SK-N-MC (cell line): ENCODE measurements around the gene RPL7A.
A peak's percentile ranks its signal among the peaks of the same experiment; 100 is the strongest.

Experiments used
- EZH2 ChIP-seq: fragments of 200-600 bp; sonication (generic); IDR thresholded peaks from one replicate; pipeline ENCODE4 v1.6.1; 2017; ENCODE audit warnings: antibody characterized with exemption
- FOXP2 ChIP-seq: optimal IDR thresholded peaks from 2 replicates; pipeline ENCODE3; 2011; ENCODE audit warnings: mild to moderate bottlenecking, moderate library complexity; ENCODE audit not compliant: insufficient read depth; ENCODE audit errors: extremely low read length, control extremely low read depth
- POLR2AphosphoS5 ChIP-seq: IDR thresholded peaks from 2 replicates; pipeline ENCODE4 v1.6.1; 2012; ENCODE audit warnings: mild to moderate bottlenecking, low read depth, low read length, borderline replicate concordance

DNA sequence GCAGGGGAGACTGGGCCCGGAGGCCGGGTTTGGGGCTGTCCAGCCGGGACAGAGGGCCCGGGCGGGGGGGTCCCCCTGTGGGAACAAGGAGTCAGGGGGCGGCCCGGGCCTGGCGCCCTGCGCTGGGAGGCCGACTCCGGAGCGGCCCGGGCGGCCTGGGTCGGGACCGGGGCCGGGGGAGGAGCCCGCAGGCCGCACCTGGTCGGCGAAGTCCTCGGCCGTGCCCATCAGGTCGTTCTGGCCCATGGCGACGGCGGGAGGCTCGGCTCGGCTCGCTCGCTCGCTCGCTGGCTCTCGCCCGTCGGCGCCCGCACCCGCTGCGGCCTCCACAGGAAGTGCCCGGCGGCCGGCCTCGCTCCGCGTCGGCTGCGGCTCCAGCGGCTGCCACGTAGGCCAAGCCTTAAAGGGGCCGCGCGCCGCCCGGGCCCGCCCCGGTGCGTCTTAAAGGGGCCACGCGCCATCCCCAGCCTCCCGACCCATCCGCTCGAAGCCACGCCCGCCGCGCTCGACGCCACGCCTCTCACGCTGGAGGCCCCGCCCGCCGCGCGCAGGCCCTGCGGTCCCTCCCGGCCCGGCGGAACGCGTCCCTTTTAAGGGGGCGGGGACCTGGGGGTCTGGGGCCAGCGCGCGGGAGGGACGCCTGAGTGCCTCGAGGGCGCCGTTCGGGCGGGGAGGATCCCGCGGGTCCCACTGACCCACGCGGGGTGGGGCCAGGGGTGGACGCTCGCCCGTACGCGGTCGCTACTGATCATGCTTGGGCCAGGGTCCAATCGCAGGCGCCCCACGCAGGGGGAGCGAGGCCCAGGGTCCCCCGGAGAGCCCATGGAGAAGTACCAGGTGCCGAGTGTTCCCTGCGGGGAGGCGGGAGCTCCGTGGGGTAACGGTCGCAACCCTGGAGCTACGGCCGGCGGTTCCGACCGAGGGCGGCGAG is 28.0 kb downstream of the RPL7A start, which contains the start of the genes STKLD1 and SURF4:
- TF ChIP-seq POLR2AphosphoS5 (peak; percentile 33; the same call in 1 of the 2 replicates), EZH2 (no peak), FOXP2 (no peak)
